SK-N-SH (cell line): ENCODE results near the gene PRKG1. TPM values are rescaled to one million over a fixed set of nuclear protein-coding genes. Genes with fewer than 3 reads are reported as not detected.

Experiments
- CTCF ChIA-PET: fragments of 300-600, 350-600 bp; formaldehyde crosslinking; extraction: SDS; loops from one replicate; lab custom pipeline; 2021; lab: Yijun Ruan, JAX
- POLR2A ChIA-PET: fragments of 350-600 bp; sonication (Branson Sonifier 250); formaldehyde crosslinking; extraction: SDS; loops from one replicate; lab custom pipeline; 2020; ENCODE audit warnings: antibody characterized with exemption, inconsistent platforms; lab: Yijun Ruan, JAX
- DNase-seq: peaks from one replicate; pipeline ENCODE4 v3.0.0; 2012
- H2AFZ ChIP-seq: fragments of 200-600 bp; sonication (generic); 2 replicates; pipeline ENCODE4 v1.8.1; 2016; ENCODE audit warnings: antibody characterized with exemption, mild to moderate bottlenecking, low read depth
- H3F3A ChIP-seq: fragments of 200-600 bp; sonication (generic); replicated peaks from 2 replicates; pipeline ENCODE3; 2016; ENCODE audit warnings: antibody characterized with exemption, mild to moderate bottlenecking; ENCODE audit not compliant: insufficient read depth
- H3K27ac ChIP-seq, 2 experiments: fragments of 200-500 bp in 1 of 2; fragments of 200-600 bp in 1 of 2; sonication (Bioruptor generic) in 1 of 2; sonication (generic), shearing (Covaris generic) in 1 of 2; 2 replicates each; pipeline versions ENCODE4 v1.5.1 to v1.6.1; 2014 to 2016; ENCODE audit warnings: low read depth in 2 of 2, inconsistent platforms in 1 of 2, low read length in 1 of 2, mild to moderate bottlenecking in 1 of 2, mixed read lengths in 1 of 2
- H3K27me3 ChIP-seq: fragments of 200-600 bp; sonication (generic), shearing (Covaris generic); 2 replicates; pipeline ENCODE4 v1.6.1; 2016; ENCODE audit warnings: mixed run types; ENCODE audit not compliant: insufficient read depth
- H3K36me3 ChIP-seq, 2 experiments: fragments of 200-500 bp in 1 of 2; fragments of 200-600 bp in 1 of 2; sonication (Bioruptor generic) in 1 of 2; sonication (generic) in 1 of 2; replicated peaks in 1 of 2; 2 replicates each; pipeline versions ENCODE3 to v1.5.1; 2014 to 2016; ENCODE audit warnings: low read length in 1 of 2, mild to moderate bottlenecking in 1 of 2; ENCODE audit not compliant: insufficient read depth in 2 of 2, control insufficient read depth in 1 of 2
- H3K4me1 ChIP-seq, 2 experiments: fragments of 200-500 bp in 1 of 2; fragments of 200-600 bp in 1 of 2; sonication (Bioruptor generic) in 1 of 2; sonication (generic), shearing (Covaris generic) in 1 of 2; 2 replicates each; pipeline versions ENCODE4 v1.5.1 to v1.6.1; 2014 to 2016; ENCODE audit warnings: low read depth in 1 of 2, low read length in 1 of 2, mixed run types in 1 of 2; ENCODE audit not compliant: insufficient read depth in 2 of 2, control insufficient read depth in 1 of 2
- H3K4me2 ChIP-seq: fragments of 200-600 bp; sonication (generic), shearing (Covaris generic); 2 replicates; pipeline ENCODE4 v1.6.1; 2017; ENCODE audit warnings: mixed run types
- H3K4me3 ChIP-seq, 2 experiments: fragments of 200-500 bp in 1 of 2; fragments of 200-600 bp in 1 of 2; sonication (Bioruptor generic) in 1 of 2; sonication (generic), shearing (Covaris generic) in 1 of 2; 2 replicates each; pipeline versions ENCODE4 v1.5.1 to v1.8.1; 2014 to 2016; ENCODE audit warnings: low read depth in 2 of 2, inconsistent platforms in 1 of 2, low read length in 1 of 2, mild to moderate bottlenecking in 1 of 2, mixed read lengths in 1 of 2, moderate library complexity in 1 of 2
- H3K79me2 ChIP-seq: fragments of 200-600 bp; sonication (generic); 2 replicates; pipeline ENCODE4 v1.8.1; 2017; ENCODE audit warnings: mild to moderate bottlenecking; ENCODE audit not compliant: insufficient read depth
- H3K9ac ChIP-seq: fragments of 200-600 bp; sonication (generic); 2 replicates; pipeline ENCODE4 v1.6.1; 2017; ENCODE audit warnings: mixed run types
- H3K9me2 ChIP-seq: fragments of 200-600 bp; sonication (generic); 2 replicates; pipeline ENCODE4 v1.6.1; 2017; ENCODE audit warnings: mixed run types
- H3K9me3 ChIP-seq: fragments of 200-600 bp; sonication (generic); 2 replicates; pipeline ENCODE4 v1.6.1; 2017; ENCODE audit warnings: mixed run types, mild to moderate bottlenecking, moderate library complexity
- H4K20me1 ChIP-seq: fragments of 200-600 bp; sonication (generic); 2 replicates; pipeline ENCODE4 v1.6.1; 2017; ENCODE audit warnings: mild to moderate bottlenecking, mixed run types; ENCODE audit not compliant: insufficient read depth
- CTCF ChIP-seq: fragments of 200-600 bp; sonication (generic); IDR thresholded peaks from 2 replicates; pipeline ENCODE4 v1.6.1; 2017; ENCODE audit warnings: antibody characterized with exemption, mild to moderate bottlenecking, moderate library complexity
- ELF1 ChIP-seq: IDR thresholded peaks from 2 replicates; pipeline ENCODE4 v1.4.0; 2012
- EZH2phosphoT487 ChIP-seq: fragments of 200-600 bp; sonication (generic); IDR thresholded peaks from 2 replicates; pipeline ENCODE4 v1.6.1; 2017; ENCODE audit warnings: low read depth, mixed run types, mild to moderate bottlenecking, antibody characterized with exemption, moderate library complexity, borderline replicate concordance
- FOXJ3 ChIP-seq: sonication (generic); formaldehyde crosslinking; IDR thresholded peaks from 2 replicates; pipeline ENCODE4 v1.5.1; 2020; ENCODE audit warnings: mild to moderate bottlenecking, missing genetic modification reagents
- GATA2 ChIP-seq: sonication (generic); formaldehyde crosslinking; IDR thresholded peaks from 2 replicates; pipeline ENCODE4 v1.5.0; 2020; ENCODE audit warnings: mild to moderate bottlenecking, missing genetic modification reagents
- IRF3 ChIP-seq: fragments of 150-350 bp; IDR thresholded peaks from 2 replicates; pipeline ENCODE4 v1.6.1; 2016; ENCODE audit warnings: mild to moderate bottlenecking, low read depth, low read length
- MAX ChIP-seq: IDR thresholded peaks from 2 replicates; pipeline ENCODE4 v1.4.0; 2012; ENCODE audit warnings: low read depth
- MEF2A ChIP-seq: IDR thresholded peaks from 2 replicates; pipeline ENCODE4 v1.4.0; 2012; ENCODE audit warnings: low read depth, borderline replicate concordance
- NRF1 ChIP-seq: IDR thresholded peaks from 2 replicates; pipeline ENCODE4 v1.6.1; 2012; ENCODE audit warnings: low read depth, mild to moderate bottlenecking, low read length
- PBX3 ChIP-seq: IDR thresholded peaks from 2 replicates; pipeline ENCODE4; 2012
- RCOR1 ChIP-seq: fragments of 150-350 bp; IDR thresholded peaks from 2 replicates; pipeline ENCODE4 v1.6.1; 2017; ENCODE audit warnings: antibody characterized with exemption, low read length
- REST ChIP-seq: IDR thresholded peaks from 2 replicates; pipeline ENCODE4 v1.6.1; 2012; ENCODE audit warnings: mild to moderate bottlenecking, low read depth, low read length, moderate library complexity
- RXRA ChIP-seq: IDR thresholded peaks from 2 replicates; pipeline ENCODE4 v1.4.0; 2012; ENCODE audit warnings: low read depth, mild to moderate bottlenecking, borderline replicate concordance
- SIN3A ChIP-seq: IDR thresholded peaks from 2 replicates; pipeline ENCODE4 v1.6.1; 2012; ENCODE audit warnings: low read depth, mild to moderate bottlenecking, low read length, moderate library complexity, borderline replicate concordance
- SMC3 ChIP-seq: IDR thresholded peaks from 2 replicates; pipeline ENCODE4 v1.6.1; 2012; ENCODE audit warnings: low read depth, low read length, improper control_type of control experiment
- USF1 ChIP-seq: IDR thresholded peaks from 2 replicates; pipeline ENCODE4 v1.4.0; 2012; ENCODE audit warnings: low read depth, borderline replicate concordance
- USF2 ChIP-seq: fragments of 150-350 bp; IDR thresholded peaks from 2 replicates; pipeline ENCODE4 v1.6.1; 2017; ENCODE audit warnings: antibody characterized with exemption, low read length, low read depth, borderline replicate concordance
- YY1 ChIP-seq: IDR thresholded peaks from 2 replicates; pipeline ENCODE4 v1.4.0; 2012; ENCODE audit warnings: low read depth, mild to moderate bottlenecking
- WGBS: methylation state at CpG from one replicate; pipeline ENCODE4 v1.1.6; 2017; ENCODE audit warnings: low lambda C conversion rate; 5-methylcytosine and 5-hydroxymethylcytosine counted together
- polyA plus RNA-seq, 3 experiments: library from polyadenylated mRNA; depleted of rRNA; stranded (reverse); fragments of >200 nt; gene quantifications; 2 replicates each; pipeline ENCODE4 v1.2.3, GENCODE V29; 2012

The PRKG1 gene
- polyA plus RNA-seq, 1 of the 3 experiments (the other 2 are of a cell fraction): 4.1 TPM

- H3K9me2 ChIP-seq: 0 out of 2 replicates have a peak, but pooled peaks cover 2% of the 10 kb centered on the region
- ChIA-PET POLR2A (no interaction called here), CTCF (no interaction called here)
- H4K20me1 ChIP-seq: no peaks in the 10 kb centered on the region
- no peak overlapping the region for H3K4me2 ChIP-seq
- no peaks in the 10 kb centered on the region for H3K79me2 ChIP-seq
- DNase-seq: no peak
- no peak overlapping the region for H3K4me3 ChIP-seq
- no peak overlapping the region for H3K9ac ChIP-seq
- no peak for TF ChIP-seq ELF1
- TF ChIP-seq MEF2A: no peak
- no peak for TF ChIP-seq RCOR1
- no peak for TF ChIP-seq USF2
- no peak for TF ChIP-seq RXRA
- TF ChIP-seq FOXJ3 (CRISPR knock-in tag): no peak
- TF ChIP-seq USF1: no peak
- TF ChIP-seq IRF3: no peak
- TF ChIP-seq CTCF: no peak
- no peak for TF ChIP-seq YY1
- no peak for TF ChIP-seq GATA2
- TF ChIP-seq REST: no peak
- no peak for TF ChIP-seq SMC3
- TF ChIP-seq MAX: no peak
- TF ChIP-seq EZH2phosphoT487: no peak
- TF ChIP-seq SIN3A: no peak
- no peak for TF ChIP-seq PBX3
- TF ChIP-seq NRF1: no peak
- no peaks in the 10 kb centered on the region for H3K9me3 ChIP-seq
- no peaks in the 10 kb centered on the region for H3K27me3 ChIP-seq
- H3K27ac ChIP-seq: no peak overlapping the region
- H3K4me1 ChIP-seq: peaks cover 0 to 10% of the 10 kb centered on the region in 2 experiments; a peak in 1 of 4 replicates
- peaks cover 20% of the 10 kb centered on the region for H3F3A ChIP-seq
- no peak overlapping the region for H2AFZ ChIP-seq
- WGBS: 74% methylated on average over 2 of the region's 2 CpGs
- H3K36me3 ChIP-seq: no peaks in the 10 kb centered on the region
These were observed 94.0 kb downstream of the PRKG1 start for GRCh38 chr10:51168086-51168815.
